Adrenal gland (tissue), 5 donors: ENCODE data around the gene STK17A.

Experiments
- POLR2A ChIP-seq, 2 donors: fragments of 450-650 bp; IDR thresholded peaks; one replicate each; pipeline ENCODE4 v1.6.1; 2017; ENCODE audit warnings: antibody characterized with exemption in 2 of 2, mild to moderate bottlenecking in 2 of 2, moderate library complexity in 1 of 2
- TF ChIP-seq, protein P1 (sequence below), 6 experiments: fragments of 450-650 bp in 4 of 6; fragments of 200-600 bp in 2 of 6; sonication (generic) in 1 of 6; IDR thresholded peaks; 1 replicate in 5 of 6; 2 replicates in 1 of 6; pipeline versions ENCODE4 v1.5.1 to v1.8.0; 2016 to 2021; ENCODE audit warnings: antibody characterized with exemption in 6 of 6, mild to moderate bottlenecking in 2 of 6, moderate library complexity in 1 of 6
- donor health status: DM: no; HTN: no; CAD: no.

DNA sequence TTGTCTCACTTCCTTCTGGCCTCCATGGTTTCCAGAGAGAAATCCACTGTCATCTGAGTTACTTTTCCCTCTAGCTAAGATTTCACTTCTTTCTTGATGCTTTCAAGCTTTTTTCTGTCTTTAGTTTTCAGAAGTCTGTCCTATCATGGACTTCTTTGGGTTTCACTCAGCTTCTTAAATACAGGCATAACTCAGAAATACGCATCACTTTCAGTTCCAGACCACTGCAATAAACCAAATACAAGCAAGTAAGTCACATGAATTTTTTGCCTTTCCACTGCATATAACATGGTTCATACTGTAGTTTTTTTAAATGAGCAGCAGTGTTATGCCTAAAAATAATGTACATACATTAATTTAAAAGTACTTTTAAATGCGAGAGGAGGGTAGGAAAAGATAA, 48.7 kb downstream of the STK17A start:
- no peak for TF ChIP-seq POLR2A (IDR thresholded peaks at IDR 0.05)
- TF ChIP-seq, protein P1, sequence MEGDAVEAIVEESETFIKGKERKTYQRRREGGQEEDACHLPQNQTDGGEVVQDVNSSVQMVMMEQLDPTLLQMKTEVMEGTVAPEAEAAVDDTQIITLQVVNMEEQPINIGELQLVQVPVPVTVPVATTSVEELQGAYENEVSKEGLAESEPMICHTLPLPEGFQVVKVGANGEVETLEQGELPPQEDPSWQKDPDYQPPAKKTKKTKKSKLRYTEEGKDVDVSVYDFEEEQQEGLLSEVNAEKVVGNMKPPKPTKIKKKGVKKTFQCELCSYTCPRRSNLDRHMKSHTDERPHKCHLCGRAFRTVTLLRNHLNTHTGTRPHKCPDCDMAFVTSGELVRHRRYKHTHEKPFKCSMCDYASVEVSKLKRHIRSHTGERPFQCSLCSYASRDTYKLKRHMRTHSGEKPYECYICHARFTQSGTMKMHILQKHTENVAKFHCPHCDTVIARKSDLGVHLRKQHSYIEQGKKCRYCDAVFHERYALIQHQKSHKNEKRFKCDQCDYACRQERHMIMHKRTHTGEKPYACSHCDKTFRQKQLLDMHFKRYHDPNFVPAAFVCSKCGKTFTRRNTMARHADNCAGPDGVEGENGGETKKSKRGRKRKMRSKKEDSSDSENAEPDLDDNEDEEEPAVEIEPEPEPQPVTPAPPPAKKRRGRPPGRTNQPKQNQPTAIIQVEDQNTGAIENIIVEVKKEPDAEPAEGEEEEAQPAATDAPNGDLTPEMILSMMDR (IDR thresholded peaks at IDR 0.05): no peak
